ENCODE measurements around the gene NIPA2.

Gene NIPA2

GRCh38 chr15:22880068-22880980, 41.9 kb downstream of the NIPA2 start:
- DNase-seq = no peak

- no peak for DNase-seq
Measured at GRCh38 chr15:22880981-22881738, 42.7 kb downstream of the NIPA2 start.

DNA sequence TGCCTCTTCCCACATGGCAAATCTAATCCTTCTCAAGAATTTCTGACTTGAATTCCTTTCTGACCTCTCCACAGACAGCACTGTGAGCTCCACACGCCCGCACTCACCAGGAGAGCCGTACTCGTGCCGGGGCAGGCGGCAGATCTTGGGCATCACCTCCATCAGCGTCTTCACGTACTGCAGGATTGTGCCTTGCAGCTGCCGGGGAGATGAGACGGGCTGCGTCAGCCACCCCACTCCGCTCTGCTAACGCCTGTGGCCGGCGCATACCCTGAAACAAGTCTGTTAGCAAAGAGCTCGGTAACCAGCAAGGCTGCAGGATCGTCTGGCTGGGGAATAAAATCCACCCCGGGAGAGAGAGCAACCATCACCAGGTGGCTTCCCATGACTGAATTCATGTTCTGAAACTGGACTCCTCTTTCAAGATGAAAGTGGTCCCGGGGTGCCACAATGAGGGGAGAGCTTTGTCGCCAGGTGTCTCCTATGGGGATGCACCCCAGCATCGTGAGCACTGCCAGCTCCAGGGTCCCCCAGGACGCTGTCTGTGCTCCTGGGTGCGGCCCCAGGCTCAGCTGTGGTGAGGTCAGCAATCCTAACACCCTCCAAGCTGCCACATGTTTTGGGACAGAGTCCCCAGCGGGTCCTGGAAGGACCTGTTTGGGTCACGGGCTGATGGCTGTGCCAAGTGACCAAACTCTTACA, 43.4 kb downstream of the NIPA2 start:
- no peak for DNase-seq

DNA sequence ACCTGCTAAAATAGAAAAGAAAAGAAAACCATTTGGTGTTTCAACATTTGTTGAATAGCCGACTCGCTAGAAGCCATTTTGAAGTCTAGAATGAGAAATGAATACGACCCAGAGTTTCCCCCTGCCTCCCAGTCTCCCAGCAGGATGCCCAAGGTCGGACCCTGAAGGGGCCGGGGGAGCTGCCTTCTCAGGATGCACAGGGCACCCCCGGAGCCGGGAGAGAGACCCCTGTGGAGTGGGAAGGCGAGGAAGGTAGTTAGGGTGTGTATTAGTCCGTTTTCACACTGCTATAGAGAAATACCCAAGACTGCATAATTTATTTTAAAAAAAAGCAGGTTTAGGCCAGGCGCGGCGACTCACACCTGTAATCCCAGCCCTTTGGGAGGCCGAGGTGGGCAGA, 44.7 kb downstream of the NIPA2 start:
- no peak for DNase-seq

GRCh38 chr15:22884344-22884743, 45.9 kb downstream of the NIPA2 start:
- no peak for DNase-seq

DNA sequence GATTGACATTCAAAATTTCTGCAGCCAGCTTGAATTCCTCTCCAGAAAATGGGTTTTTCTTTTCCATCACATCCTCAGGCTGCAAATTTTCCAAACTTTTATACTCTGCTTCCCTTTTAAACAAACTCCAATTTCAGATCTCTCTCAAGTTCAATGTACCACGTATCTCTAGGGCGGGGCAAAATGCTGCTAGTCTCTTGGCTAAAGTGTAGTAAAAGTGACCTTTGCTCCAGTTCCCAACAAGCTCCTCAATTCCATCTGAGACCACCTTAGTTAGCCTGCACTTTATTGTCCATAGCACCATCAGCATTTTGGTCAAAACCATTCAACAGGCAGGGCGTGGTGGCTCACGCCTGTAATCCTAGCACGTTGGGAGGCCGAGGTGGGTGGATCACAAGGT, 46.7 kb downstream of the NIPA2 start:
- DNase-seq = no peak

DNA sequence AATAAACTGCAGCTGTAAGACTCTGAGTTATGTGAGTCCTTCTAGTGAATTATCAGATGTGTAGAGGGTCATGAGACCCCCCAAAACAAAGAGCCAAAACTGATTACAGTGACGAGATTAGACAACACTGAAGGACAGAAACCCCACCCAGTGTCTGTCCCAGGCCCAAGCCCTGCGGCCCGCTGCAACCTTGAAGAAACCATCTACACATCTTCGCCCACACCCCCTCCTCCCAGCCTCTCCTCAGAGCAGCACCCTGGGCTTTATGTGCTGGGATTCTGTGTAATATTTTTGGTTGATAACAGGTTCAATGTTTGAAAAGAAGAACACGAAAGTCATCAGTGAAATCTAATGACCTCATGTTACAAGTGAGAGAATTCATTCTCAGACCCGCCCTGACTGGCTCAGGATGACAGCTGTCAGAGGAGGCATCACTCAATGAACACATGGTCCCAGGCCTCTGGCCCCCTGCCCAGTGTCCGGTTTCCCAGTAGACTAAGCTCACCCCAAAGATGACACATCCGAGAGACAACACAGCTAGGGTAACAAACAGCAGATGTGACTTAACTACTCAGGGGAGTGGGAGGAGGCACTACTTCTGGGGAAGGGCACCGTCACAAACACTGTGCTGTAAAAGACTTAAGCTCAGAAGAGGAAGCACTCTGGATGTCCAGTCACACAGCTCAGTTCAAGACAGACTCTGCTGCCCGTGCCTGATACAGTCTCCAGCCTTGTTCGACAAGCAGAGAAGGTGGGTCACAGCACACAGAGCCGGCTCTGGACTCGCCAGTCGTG, 48.9 kb downstream of the NIPA2 start:
- no peak for DNase-seq

DNA sequence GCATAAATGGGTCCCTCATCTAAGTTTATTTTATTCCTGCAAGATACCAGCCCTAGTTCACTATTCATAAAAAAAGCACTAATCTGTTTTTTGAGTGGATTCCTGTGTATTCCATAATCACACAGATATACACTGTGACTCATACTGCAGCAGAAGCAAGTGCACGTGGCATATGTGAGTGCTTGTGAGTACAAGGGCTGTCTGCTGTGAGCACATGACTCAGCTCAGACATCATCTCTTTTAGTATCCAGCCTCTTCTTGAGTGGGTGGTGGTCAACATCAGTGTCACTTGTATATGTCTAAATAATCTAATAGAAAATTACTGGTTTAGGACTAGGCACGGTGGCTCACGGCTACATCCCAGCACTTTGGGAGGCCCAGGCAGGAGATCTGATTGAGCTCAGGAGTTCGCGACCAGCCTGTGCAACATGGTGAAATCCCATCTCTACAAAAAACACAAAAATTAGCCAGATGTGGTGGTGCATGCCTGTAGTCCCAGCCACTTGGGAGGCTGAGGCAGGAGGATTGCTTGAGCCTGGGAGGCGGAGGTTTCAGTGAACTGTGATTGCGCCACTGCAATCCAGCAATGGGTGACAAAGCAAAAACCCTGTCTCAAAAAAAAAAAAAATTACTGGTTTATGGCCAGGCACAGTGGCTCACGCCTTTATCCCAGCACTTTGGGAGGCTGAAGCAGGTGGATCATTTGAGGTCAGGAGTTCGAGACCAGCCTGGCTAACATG, 49.8 kb downstream of the NIPA2 start:
- no peak for DNase-seq

DNA sequence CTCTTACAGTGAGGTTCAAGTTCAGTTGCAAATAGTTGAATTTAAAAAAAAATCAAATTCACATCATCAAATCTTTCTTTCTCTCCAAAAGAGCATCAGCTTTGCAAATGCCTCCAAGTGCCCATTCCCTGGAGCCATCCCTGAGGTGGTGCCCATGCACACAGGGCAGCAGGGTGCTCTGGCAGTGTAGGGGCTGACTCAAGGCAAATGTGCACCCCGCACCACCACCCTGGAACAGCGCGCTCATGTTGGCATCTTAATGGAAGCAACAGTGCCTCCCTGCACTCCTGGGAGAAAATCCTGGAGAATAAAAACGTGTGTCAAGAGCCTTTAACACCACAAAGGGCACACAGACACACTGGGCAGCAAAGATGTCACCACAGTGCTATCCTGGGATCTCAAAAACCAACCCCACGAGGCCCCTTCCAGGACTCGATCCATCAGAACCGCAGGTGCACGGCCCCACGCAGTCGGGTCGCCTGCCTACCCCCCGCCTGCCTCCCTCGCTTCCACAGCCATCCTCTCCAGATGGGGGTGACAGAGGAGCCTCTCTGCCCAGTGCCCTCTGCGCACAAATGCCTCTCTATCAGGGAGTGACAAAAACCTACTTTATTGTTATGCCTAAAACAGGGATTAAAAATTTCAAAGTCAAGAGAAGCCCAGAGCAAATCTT, 50.8 kb downstream of the NIPA2 start:
- no peak for DNase-seq

DNA sequence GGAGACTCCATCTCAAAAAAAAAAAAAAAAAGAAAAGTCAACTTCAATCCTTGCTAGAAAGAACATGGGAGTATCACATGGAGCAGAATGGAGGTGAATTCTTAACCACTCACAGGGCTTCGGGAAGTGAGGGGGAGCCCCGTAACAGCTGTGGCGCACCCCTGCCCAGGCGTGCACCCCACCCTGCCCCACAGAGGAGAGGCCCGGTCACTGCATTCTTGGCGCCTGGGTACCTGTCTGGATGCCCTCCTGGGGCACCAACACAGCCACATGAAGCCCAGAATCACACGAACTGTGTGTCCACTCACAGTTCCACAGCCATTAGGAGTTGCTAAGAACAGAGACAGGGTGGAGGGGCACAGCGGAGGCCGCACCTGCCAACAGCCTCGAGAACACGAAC, 51.8 kb downstream of the NIPA2 start:
- DNase-seq = no peak

GRCh38 chr15:22891426-22892210, 53.2 kb downstream of the NIPA2 start:
- DNase-seq = no peak

DNA sequence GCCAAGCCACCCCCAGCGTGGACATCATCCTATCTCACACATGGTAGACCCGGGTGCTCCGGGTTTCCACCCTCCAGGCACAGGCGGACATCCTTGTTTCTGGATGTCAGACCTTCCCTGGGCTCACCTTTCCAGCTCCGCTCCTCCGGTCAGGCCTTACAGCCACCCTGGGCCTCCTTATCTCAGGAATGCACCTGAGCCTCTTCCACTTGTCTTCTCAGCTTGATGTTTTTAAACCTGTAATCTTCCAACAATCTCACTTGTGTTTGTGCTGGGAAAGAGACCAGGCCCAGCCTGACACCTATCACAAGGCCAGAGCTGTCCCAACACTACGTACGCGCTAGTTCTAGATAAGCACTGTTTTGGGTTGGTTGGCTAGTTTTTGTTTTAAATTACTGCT, 53.9 kb downstream of the NIPA2 start:
- no peak for DNase-seq

GRCh38 chr15:22893081-22893480, 54.6 kb downstream of the NIPA2 start:
- no peak for DNase-seq

GRCh38 chr15:22893881-22894280, 55.4 kb downstream of the NIPA2 start:
- DNase-seq = no peak

- DNase-seq = no peak
Measured at GRCh38 chr15:22895465-22896190, 57.2 kb downstream of the NIPA2 start.

- no peak for DNase-seq
Measured at GRCh38 chr15:22902046-22902445, 63.6 kb downstream of the NIPA2 start.

DNA sequence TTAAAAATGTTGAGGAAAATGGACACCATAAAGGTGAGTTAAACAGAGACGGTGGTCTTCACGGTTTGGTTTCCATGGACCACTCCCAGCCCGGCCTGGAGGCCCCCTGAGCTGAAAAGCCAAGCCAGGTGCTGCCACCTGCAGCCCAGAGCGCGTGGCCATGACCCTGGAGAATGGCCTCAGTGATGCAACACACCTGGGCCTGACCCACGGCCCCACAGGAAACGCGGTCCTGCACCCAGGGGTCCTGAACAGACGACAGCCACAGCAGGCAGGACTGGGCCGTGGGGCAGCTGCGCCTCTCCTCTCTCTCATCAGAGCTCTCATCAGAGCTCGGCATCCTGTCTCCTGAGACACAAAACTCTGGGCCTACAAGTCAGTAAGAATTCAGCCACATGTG, 64.1 kb downstream of the NIPA2 start:
- no peak for DNase-seq

DNA sequence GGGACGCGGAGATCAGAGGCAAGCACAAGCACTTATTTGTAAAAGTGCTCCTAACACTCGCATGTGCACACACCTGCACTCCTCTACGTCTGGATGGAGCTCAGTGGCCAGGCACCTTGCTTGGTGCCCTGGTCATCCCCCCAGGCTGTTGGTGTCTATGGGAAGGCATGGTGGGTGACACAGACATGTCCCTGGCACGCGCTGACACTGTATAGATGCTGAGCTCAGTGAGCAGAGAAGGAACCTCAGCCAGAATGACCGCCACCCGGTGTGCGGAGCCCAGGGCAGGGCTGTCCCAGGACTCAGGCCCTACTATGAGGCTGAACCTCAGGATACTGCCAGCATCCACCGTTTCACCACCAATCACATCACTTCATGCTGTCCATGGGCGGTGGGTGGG, 64.5 kb downstream of the NIPA2 start:
- DNase-seq = no peak

- DNase-seq = no peak
Measured at GRCh38 chr15:22903427-22903826, 65.0 kb downstream of the NIPA2 start.

All from CD4-positive, alpha-beta T cell treated with Interleukin-4 for 4 hours (primary cell).